ENCODE results near the gene NEK11. TPM values are rescaled to one million over a fixed set of nuclear protein-coding genes. Genes with fewer than 3 reads are reported as not detected.
"Not testable (repeated sequence)": the region's sequence is repeated elsewhere in the genome, so short reads cannot be mapped to it uniquely, and the experiment has no call there.

The NEK11 gene
- total RNA-seq, 1 experiment from 2014 or later: 5.0 TPM

DNA sequence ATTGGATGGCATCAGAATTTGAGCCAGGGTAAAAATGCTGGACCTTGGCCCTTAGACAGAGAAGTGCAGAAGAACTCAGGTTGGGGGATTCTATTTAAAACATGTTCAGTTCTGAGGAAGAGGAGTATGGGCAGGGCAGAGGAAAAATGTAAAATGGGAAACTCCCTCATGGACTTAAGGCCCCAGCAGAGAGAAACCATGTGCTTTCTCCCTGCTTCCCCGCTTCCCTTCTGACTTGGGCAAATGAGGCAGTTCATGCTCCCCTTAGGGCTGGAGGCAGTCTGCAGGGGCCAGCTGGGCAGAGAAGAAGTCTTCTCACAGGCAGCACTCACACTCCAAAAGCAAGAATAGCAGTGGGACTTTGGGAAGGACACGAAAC is 345.0 kb downstream of the NEK11 start:
- H3K4me1 ChIP-seq (ENCODE audit: insufficient read depth, low read length, poor library complexity, severe bottlenecking): no peaks in the 10 kb centered on the region
- H3K36me3 ChIP-seq (ENCODE audit: insufficient read depth, low read length, poor library complexity, severe bottlenecking): no peaks in the 10 kb centered on the region
- intact Hi-C loops (cut with micrococcal nuclease; ENCODE audit: unreplicated experiment): no loop called here
- no TSS peak for BruUV-seq (replicated peaks)
- no peak for DNase-seq (ENCODE audit: low spot score)
- H3K27ac ChIP-seq (ENCODE audit: low read depth, low read length, poor library complexity, severe bottlenecking): no peak overlapping the region
- POLR2A ChIA-PET (ENCODE audit: low non-redundant PET): no interaction called here
- H3K27me3 ChIP-seq (replicated peaks; ENCODE audit: insufficient read depth, low read depth, low read length, poor library complexity): peaks cover 9% of the 10 kb centered on the region
- CTCF ChIA-PET: no interaction called here
- H3K4me3 ChIP-seq (ENCODE audit: low read depth, low read length, poor library complexity, severe bottlenecking): no peak overlapping the region
- no peaks in the 10 kb centered on the region for H3K9me3 ChIP-seq (ENCODE audit: low read depth, low read length, poor library complexity, severe bottlenecking)
- TF ChIP-seq CTCF (conservative IDR thresholded peaks at IDR 0.05; ENCODE audit: low read depth, low read length): no peak
- TF ChIP-seq EZH2 (IDR thresholded peaks at IDR 0.05; ENCODE audit: borderline replicate concordance, low read depth, low read length, poor library complexity, severe bottlenecking): no peak

GRCh38 chr3:131374741-131375140 is 348.1 kb downstream of the NEK11 start:
- Histone ChIP-seq H3K4me3 (ENCODE audit: low read depth, low read length, poor library complexity, severe bottlenecking) (no peak overlapping the region), H3K9me3 (ENCODE audit: low read depth, low read length, poor library complexity, severe bottlenecking) (no peaks in the 10 kb centered on the region), H3K4me1 (ENCODE audit: insufficient read depth, low read length, poor library complexity, severe bottlenecking) (no peaks in the 10 kb centered on the region), H3K36me3 (ENCODE audit: insufficient read depth, low read length, poor library complexity, severe bottlenecking) (no peaks in the 10 kb centered on the region), H3K27me3 (replicated peaks; ENCODE audit: insufficient read depth, low read depth, low read length, poor library complexity) (peaks cover 9% of the 10 kb centered on the region), H3K27ac (ENCODE audit: low read depth, low read length, poor library complexity, severe bottlenecking) (no peak overlapping the region)
- no peak for DNase-seq (ENCODE audit: low spot score)
- no peak for TF ChIP-seq EZH2 (IDR thresholded peaks at IDR 0.05; ENCODE audit: borderline replicate concordance, low read depth, low read length, poor library complexity, severe bottlenecking)
- TF ChIP-seq CTCF (conservative IDR thresholded peaks at IDR 0.05; ENCODE audit: low read depth, low read length): no peak
- CTCF ChIA-PET: no interaction called here
- intact Hi-C loops (cut with micrococcal nuclease; ENCODE audit: unreplicated experiment): no loop called here
- BruUV-seq (replicated peaks): no TSS peak
- POLR2A ChIA-PET (ENCODE audit: low non-redundant PET): no interaction called here

DNA sequence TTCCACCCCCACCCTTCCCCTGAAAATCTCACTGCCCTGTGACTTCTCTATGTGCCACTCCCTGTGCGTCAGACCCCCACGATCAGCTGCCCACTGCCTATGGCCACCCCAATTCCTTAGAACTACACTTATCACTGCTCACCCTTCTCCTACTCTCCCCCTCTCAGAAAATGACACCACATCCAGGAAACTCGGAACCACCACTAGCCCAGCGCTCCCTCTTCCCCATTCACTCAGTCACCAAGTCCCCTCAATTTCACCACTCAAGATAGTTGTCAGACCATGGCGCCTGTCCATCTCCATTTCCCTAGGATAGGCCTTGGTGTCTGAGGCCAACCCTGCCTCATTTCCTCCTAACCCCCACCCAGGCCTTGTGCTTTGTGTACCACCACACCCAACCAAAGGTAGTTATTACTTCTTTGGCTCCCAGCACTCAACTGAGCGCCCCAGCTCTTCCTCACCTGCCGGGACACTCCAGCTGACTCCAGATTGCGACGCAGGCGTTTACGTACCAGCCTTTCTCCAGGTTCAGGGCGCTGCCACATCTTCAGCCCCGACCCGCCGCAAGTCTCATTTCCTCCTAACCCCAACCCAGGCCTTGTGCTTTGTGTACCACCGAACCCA is 354.3 kb downstream of the NEK11 start:
- H3K9me3 ChIP-seq (ENCODE audit: low read depth, low read length, poor library complexity, severe bottlenecking); DNase-seq (ENCODE audit: low spot score); BruUV-seq (replicated peaks); POLR2A ChIA-PET (ENCODE audit: low non-redundant PET); H3K36me3 ChIP-seq (ENCODE audit: insufficient read depth, low read length, poor library complexity, severe bottlenecking); CTCF ChIA-PET; H3K27me3 ChIP-seq (replicated peaks; ENCODE audit: insufficient read depth, low read depth, low read length, poor library complexity); H3K4me1 ChIP-seq (ENCODE audit: insufficient read depth, low read length, poor library complexity, severe bottlenecking); intact Hi-C loops (cut with micrococcal nuclease; ENCODE audit: unreplicated experiment); H3K27ac ChIP-seq (ENCODE audit: low read depth, low read length, poor library complexity, severe bottlenecking): not testable (repeated sequence)
- peak overlapping the region; percentile 34 for H3K4me3 ChIP-seq (ENCODE audit: low read depth, low read length, poor library complexity, severe bottlenecking)

All from A673 (cell line).